Measurements from ENCODE around the gene RSAD1. TPM values are rescaled to one million over a fixed set of nuclear protein-coding genes. Genes with fewer than 3 reads are reported as not detected.
A peak's percentile ranks its signal among the peaks of the same experiment; 100 is the strongest.

Gene RSAD1
- total RNA-seq, 1 donor from 2014 or later, result 52.7 TPM

DNA sequence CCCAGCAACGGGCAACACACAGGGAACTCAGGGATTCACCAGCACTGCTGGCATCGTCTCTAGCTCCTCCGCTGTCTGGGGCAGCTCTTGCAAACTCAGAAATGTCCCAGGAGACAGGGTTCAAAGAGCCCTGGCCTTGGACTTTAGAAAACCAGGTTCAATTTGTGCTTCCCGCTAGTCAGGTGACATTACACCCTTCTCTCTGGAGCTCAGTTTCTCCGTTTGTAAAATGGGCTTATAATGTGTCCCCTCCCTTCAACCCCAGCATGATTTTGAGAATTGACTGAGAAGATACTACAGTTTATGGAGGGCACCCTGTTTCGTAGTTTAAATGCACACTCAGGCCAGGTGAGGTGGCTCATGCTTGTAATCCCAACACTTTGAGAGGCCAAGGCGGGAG is 27.6 kb downstream of the RSAD1 start:
- no peak for DNase-seq (ENCODE audit: missing footprints)
- no peak for ATAC-seq
- intact Hi-C loops (cut with DNase I), result no loop called here

DNA sequence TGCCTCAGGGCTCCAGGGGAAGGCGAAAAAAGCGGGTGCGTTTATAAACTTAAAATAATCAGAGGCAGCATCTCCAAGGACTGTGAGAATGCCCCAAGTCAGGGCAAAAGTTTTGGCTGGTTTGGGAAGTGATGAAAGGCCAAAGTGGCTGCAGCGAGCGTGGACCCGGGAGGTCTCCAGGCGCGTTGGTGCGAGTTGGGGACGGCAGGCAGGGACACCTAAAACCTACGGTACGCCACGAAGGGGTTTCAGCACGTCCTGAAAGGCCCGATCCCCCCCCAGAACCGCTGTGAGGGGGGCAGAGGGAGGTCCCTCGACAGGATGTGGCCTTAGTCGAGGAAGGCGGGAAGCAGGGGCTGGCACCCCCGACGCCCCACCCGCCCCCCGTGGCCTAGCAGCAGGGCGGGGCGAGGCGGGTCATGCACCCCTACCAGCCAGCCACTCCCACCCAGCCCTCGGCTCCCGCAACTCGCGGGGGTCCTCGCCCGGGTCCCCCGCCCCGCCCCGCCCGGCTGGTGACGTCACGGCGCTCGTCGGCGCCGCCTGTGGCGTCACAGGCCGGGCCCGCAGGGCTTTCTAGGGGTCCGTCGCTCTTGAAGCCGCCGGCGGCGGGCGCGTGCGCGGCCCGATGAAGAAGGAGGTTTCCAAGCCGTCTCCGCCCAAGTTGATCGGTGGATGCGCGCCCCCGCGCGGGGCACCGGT is 29.4 kb downstream of the RSAD1 start, which contains the start of gene MYCBPAP:
TSS of gene MYCBPAP (plus strand) at position 569 of the 702 bp plus-strand sequence. CDS start 236 bp downstream, outside the sequence.
- ATAC-seq, result peak; percentile 87
- intact Hi-C loops (cut with DNase I), result loop anchor here (2.0 kb wide), 1 partner anchor 35 kb away; no protein-coding TSS in a partner anchor
- DNase-seq (ENCODE audit: missing footprints), result peak; percentile 92

DNA sequence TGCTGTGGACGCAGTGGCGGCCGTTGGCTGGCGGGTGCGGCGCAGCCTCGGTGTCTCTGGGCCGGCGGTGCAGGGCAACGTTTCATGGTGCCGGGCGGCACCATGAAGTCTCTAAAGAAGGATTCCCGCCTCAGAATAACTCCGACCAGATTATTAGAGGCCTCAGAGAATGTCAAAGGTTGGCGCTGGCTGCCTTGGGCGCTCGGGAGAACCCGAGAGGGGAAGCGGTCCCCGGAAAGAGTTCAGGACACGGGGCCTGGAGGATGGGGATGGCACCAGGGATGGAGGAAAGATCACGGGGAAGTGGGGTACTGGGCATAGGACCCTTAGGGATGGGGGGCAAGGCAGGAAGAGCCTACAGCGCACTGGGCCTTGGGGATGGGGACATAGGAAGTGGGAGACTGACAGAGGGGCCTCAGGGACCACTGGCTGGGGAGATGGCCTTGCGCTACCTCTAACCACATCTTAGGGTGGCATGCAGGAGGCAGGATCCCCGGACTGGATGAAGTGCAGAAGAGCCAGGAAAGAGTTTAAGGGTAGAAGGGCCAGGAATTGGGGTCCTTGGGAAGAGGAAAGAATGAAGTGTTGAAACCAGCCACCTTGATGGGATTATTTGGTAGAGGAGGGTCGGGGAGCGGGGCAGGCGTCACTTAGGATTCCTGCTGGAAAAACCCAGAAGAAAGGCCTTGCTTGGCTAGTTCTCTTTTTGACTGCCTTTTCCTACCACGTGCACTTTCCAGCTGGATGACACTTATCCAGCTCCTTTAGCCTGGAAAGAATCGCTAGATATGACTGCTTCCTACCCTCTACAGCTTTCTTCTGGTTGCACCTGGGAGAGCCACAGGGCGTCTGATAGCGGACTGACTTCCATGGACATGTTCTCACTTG is 30.2 kb downstream of the RSAD1 start:
- intact Hi-C loops (cut with DNase I), result loop anchor here (2.0 kb wide), 1 partner anchor 34 kb away; no protein-coding TSS in a partner anchor
- DNase-seq (ENCODE audit: missing footprints) (no peak), ATAC-seq (peak; percentile 20)

DNA sequence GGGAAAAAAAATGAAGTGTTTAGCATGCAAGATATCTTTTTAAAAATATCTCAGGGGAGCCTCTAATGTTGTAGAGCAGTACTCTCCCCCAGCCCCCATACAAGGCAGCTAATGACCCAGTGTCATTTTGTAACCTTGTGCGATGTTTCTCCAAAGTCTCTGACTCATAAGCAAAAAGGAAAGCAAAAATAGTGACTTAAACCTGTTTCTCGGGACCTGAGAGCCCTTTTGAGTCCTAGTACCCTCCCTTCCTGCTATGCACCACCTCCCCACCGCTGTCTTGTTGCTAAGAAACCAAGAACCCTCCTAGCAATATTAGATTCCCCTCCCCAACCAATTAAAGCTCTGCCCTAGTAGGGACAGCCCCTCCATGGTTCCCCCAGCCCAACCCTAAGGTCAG is 32.4 kb downstream of the RSAD1 start:
- intact Hi-C loops (cut with DNase I), result no loop called here
- no peak for DNase-seq (ENCODE audit: missing footprints)

DNA sequence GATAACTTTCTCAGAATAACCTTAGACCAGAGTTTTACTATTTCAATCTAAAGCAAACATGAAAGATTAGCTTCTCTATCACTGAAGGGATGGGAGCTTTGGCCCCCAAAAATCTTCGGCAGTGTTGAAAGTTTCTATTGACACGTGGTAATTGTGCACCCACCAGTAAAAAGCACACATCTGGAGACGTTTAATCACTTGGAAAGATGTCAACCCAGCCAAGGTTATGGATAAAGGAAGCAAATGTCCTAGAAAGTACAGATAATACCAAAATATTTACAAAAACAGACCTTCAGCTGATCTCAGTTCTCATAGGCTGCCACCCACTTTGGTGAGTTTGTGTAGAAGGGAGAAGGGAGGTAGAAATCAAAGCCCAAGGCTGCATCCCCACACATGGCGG is 34.8 kb downstream of the RSAD1 start:
- intact Hi-C loops (cut with DNase I), result no loop called here
- DNase-seq (ENCODE audit: missing footprints), result no peak
- no peak for ATAC-seq

More for the DNA sequence above, 32.4 kb downstream of the RSAD1 start:
- no peak for ATAC-seq

DNA sequence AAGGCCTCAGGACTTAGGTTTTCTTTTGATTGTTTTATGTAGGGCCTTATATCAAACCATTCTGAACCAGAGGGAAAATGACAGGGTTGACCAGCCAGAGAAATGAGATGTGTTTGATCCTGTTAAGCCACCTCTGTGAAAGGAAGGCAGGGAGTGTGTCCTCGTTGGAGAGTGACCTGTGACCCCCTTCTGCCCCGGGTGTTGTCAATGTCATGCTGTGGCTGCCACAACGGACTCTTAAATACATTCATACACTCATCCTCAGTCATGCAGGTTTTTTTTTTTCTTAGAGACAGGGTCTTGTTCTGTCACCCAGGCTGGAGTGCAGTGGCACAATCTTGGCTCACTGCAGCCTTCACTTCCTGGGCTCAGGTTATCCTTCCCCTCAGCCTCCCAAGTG is 35.7 kb downstream of the RSAD1 start:
- DNase-seq (ENCODE audit: missing footprints), result no peak
- intact Hi-C loops (cut with DNase I), result no loop called here
- no peak for ATAC-seq

DNA sequence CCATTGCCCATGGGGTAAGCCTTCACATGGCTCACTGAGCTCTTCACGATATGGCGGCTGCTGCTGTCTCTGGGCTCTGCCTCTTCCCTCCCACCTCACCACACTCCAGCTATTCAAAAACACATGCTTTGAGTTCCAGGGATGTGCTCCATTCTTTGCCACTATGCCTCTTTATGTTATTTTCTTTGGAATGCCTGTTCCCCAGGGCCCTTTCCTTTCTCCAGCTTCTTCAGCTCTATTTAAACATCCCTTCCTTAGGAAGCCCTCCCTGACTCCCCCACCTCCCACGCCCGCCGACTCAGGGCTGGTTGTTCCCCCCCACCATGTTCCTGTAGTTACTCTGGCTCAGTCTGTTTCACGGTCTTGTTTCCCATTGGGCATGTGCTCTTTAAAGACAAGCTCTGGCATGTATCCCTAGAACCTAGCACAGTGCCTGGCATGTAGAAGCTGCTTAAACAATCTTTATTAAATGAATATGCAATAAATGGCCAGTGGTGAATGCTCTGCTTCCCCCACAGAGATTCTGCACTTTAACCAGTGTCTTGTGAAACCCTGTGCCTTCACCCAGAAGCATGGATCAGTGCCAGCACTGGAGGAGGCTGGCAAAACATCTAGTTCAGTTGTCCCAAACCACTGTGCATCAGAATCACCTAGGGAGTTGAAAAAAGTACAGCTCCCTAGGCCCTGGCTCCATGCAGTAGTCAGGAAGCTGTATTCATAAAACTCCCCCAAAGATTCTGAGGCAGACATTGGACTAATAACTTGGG is 36.5 kb downstream of the RSAD1 start:
- intact Hi-C loops (cut with DNase I), result no loop called here
- no peak for DNase-seq (ENCODE audit: missing footprints)
- peak; percentile 62 for ATAC-seq

DNA sequence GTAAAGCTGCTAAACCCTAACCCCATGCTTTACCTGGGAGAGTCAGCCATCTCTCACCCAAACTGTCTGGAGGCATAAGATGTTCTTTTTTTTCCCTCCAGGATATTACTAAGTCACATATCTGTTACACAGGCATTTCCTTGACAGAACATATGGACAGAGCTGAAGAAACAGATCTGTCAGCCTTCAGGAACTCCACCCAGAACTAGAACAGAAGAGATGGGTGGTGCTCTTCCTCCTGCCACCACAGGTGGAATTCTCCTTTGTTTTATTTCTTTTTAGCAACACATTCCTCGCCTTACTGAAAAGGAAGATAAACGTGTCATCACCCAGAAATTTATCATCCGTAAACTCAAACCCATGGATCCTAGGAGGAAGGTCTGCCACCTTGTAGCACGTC is 38.4 kb downstream of the RSAD1 start:
- no peak for ATAC-seq
- intact Hi-C loops (cut with DNase I), result no loop called here
- no peak for DNase-seq (ENCODE audit: missing footprints)

DNA sequence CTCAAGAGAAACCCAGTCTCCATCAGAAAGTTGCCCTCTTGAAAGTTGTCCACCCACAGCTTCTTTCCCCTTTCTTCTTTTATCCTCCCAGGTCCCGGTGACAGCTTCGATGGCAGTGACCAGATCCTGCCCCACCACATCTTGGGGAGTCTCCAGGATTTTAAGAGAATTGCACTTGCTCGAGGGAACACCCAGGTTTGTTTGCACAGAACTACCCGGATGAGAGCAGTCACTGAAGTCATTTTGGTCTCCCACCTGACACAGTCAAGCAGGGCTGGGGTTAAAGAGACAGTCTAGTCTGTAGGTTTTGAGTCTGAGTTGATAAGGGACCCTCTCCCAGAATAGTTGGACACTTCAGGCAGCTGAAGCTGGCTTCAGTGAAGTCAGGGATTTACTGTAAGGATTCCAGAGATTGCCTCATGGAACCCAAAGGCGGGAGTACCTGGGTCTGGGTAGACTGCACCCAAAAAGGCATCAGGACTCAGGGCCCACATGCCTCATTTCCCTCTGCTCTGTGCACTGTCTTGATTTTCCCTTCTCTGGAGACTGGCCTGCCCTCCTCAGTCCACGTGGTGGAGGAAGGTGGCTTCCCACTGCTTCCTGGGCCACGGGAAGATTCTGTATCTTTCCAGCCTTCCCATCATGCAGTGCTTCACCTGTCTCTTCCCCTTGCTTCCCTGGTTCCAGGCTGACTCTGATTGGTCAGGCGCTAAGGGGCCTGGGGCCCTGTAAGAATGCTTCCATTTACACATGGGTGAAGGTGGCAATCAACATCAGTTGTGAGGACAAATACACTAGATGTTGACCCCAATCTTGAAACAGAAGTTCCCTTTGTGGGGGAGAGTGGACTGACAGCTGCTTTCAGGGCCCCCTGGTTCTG is 39.1 kb downstream of the RSAD1 start:
- intact Hi-C loops (cut with DNase I), result no loop called here
- no peak for ATAC-seq
- DNase-seq (ENCODE audit: missing footprints), result no peak

DNA sequence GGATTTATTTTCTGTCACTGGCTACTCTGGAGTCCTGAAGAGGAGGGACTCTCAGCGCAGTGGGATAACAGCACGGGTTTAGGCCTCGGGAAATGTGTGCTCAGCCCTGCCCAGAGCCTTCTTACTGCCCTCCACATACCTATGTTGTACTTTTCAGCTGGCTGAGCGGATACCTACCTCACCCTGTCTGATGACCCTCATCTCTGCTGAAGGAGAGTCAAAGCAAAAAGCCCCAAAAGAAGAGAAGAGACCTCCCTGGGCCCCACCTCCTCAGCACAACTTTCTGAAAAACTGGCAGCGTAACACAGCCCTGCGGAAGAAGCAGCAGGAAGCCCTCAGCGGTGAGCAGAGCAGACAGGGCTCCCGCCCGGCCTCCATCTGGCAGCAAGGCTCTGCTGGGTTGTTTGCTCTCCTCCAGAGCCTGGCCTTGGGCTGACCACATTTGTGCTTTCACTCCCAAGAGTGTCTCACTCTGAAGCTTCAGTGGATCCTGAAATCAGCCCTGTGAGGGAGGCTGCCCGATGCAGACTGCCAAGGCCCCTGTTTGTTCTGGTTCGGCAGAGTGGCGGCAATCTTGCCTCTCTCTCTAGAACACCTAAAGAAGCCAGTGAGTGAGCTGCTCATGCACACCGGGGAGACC is 39.8 kb downstream of the RSAD1 start:
- no peak for ATAC-seq
- intact Hi-C loops (cut with DNase I), result no loop called here
- DNase-seq (ENCODE audit: missing footprints), result no peak

DNA sequence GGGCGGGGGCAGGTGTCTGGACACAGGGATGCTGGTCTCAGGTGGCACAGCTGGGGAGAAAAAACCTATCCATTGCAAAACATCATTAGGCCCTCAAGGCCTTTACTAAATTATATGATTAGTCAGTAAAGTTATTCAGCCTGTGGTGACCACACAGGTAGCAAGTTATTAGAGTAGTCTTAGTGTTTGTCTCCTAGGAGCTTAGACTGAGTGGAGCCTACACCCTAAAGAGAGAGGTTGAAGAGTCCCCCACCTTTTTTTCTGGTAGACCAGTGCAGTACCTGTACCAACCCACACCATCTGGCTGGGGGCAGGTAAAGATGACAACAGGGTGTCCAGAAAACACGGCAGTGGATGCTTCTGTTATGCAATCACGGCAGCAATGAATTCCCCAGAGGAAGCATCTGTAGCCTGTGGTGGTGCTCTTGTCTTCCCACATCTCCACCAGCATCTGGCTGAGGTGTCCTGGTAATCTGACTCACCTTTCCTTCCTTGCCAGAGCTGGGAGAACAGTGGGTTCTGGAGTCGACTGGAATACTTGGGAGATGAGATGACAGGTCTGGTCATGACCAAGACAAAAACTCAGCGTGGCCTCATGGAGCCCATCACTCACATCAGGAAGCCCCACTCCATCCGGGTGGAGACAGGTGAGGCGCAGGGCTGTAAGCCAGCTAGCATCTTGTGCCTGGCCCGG is 40.6 kb downstream of the RSAD1 start:
- intact Hi-C loops (cut with DNase I), result no loop called here
- ATAC-seq (no peak), DNase-seq (ENCODE audit: missing footprints) (no peak)

DNA sequence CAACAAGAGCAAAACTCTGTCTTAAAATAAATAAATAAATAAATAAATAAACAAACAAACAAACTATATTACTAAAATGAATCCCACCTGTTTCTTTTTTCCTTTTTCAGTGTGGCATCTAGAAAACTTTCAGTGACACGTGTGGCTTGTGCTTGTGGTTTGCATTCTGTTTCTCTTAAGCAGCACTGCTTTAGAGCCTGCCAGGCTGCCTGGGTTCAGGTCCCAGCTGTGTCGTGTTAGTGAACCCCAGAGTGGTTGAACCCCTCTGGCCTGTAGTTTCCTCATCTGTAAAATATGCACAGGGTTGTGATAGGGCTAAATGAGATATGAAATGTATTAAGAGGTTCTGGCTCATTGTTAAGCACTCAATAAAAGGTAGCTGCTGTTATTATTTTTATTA is 41.8 kb downstream of the RSAD1 start:
- no peak for ATAC-seq
- DNase-seq (ENCODE audit: missing footprints), result no peak
- intact Hi-C loops (cut with DNase I), result no loop called here

DNA sequence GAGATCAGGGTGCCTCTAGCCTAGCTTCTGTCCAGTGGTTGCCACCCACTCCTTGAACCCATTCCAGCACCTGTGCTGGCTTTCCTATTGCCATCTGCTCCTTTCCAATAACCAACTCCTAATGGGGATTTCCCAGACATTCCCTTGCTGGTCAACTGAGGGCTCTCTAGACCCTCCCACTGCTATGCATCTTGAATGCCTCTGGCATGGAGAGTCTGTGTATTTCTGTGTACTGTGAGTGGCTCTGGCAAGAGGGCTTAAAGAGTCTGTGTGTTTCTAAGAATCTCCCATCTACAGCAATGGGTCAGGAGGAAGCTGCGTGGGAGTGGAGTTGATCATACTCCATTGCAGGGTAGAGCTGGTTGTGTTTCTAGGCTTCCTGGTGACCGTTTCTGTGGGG is 42.9 kb downstream of the RSAD1 start:
- DNase-seq (ENCODE audit: missing footprints) (no peak), ATAC-seq (no peak)

DNA sequence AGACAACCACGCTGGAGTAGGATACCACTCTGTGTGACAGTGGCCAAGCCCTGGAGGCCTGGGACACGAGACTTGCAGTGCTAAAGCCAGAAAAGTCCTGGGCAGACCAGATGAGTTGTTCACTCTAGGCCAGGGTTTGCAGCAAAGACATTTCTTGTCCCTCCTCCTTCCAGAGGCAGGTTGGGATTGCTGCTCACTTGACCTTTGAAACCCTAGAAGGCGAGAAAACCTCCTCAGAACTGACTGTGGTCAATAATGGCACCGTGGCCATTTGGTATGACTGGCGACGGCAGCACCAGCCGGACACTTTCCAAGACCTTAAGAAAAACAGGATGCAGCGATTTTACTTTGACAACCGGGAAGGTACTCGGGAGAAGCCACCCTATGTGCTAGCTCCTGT is 44.1 kb downstream of the RSAD1 start:
- ATAC-seq (no peak), DNase-seq (ENCODE audit: missing footprints) (no peak)
- intact Hi-C loops (cut with DNase I), result no loop called here

More for the DNA sequence above, 42.9 kb downstream of the RSAD1 start:
- intact Hi-C loops (cut with DNase I), result no loop called here

DNA sequence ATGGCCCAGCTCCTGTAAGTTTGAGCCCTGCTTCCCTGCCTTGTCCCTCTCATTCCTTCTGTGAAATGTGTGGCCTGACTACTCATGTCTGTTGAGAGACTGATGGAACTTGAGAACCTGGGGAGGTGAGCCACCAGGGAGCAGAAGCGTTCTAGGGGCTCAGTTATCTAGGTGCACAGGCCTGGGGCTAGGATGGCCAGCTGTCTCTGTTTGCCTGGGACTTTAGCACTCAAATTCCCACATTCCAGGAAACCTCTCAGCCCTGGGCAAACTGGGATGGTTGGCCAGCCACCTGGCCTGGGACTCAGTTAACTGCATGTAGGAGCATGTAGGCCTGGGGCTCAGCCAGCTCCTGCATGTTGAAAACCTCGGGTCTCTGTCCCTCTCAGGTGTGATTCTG is 44.5 kb downstream of the RSAD1 start:
- intact Hi-C loops (cut with DNase I), result no loop called here
- no peak for ATAC-seq
- no peak for DNase-seq (ENCODE audit: missing footprints)

DNA sequence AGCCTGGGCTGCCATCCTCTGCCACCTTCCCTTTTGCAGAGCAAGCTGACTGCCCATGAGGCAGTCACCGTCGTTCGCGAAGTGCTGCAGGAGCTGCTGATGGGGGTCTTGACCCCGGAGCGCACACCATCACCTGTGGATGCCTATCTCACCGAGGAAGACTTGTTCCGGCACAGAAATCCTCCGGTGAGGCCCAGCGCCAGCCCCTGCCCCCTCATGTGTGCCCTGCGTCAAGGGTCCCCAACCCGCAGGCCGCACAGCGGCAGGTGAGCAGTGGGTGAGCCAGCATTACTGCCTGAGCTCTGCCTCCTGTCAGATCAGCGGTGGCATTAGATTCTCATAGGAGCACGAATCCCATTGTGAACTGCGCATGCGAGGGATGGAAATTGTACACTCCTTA is 46.2 kb downstream of the RSAD1 start:
- intact Hi-C loops (cut with DNase I), result no loop called here
- DNase-seq (ENCODE audit: missing footprints), result no peak
- ATAC-seq, result no peak

DNA sequence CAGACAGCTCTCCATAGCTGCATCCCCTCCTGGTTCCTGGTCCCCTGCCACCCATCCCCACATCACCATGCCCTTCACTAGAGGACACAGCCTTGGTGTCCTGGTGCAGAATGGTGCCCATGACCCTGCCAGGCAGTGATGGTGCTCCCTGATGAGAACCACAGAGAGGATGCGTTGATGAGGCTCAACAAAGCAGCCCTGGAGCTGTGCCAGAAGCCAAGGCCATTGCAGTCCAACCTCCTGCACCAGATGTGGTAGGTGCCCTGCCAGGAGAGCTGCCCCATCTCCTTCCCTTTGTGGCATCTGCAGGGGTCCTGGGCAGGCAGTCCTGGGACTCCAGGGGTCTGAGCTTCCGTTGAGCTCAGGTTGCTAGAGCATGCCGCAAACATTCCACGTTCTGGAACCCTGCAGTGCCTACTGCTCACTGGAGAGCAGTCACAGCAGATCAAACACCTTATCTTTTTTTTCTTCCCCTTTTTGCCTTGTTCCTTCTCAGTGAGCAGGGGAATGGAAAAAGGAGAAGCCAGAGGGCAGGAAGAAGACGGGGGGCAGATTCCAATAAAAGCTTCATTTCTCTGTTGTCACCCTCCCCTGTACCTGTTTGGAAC is 48.6 kb downstream of the RSAD1 start:
- intact Hi-C loops (cut with DNase I), result no loop called here
- DNase-seq (ENCODE audit: missing footprints) (no peak), ATAC-seq (no peak)

Data from Right ventricle myocardium inferior (tissue), 1 donor.